ENCODE measurements around the gene SLC50A1. TPM values are rescaled to one million over a fixed set of nuclear protein-coding genes. Genes with fewer than 3 reads are reported as not detected.

The SLC50A1 gene
- total RNA-seq, 1 donor from 2014 or later, result 27.8 TPM

DNA sequence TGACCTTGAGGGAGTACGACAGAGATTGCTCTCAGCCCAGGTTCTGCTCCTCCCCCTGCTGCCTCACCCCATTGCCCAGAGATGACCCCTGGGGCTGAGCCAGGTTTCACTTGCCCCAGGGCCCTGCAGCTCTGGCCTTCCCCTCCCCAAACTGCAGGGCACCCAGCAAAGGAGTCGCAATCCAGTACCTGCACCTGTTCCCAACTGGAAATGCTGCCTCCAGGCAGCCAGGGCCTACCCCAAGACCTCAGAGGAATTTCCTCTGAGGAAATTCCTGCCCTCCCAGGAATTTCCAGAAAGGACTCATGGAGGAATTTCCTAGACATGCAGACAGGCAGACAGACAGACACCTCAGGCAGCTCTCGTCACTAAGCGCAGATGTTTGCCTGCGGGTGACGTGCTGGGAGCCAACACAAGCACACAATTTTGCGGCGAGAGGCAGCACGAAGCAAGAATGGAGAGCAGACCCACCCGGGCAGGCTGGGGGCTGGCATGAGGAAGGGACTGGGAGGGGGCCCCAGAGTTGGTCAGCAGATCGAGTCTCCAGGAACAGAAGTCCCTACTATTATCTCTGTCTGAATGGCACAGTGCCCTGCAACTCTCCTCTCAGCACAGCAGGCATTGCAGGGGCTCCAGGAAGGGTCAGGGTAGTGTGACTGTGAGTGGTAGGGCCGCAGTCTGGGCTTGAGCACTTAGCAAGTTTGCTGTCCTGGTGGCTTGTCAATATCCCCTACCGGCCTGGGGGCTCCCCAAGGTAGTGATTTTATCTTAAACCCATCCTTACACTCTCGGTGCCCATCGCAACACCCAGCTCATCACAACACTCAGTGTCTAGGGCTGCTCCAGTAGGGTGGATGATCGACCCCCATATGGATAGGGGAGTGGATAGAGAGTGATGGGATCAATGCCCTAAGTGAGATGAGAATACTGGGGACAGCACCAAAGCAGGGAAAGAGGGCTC is 10.9 kb upstream of the SLC50A1 start:
- H3K27me3 Mint-ChIP-seq, result peaks cover 67% of the 10 kb centered on the region
- H3K9me3 Mint-ChIP-seq, result no peaks in the 10 kb centered on the region
- H3K4me3 Mint-ChIP-seq, result peak overlapping the region; percentile 37
- peaks cover 26% of the 10 kb centered on the region for H3K4me1 Mint-ChIP-seq (ENCODE audit: unreplicated experiment)
- no peaks in the 10 kb centered on the region for H3K36me3 Mint-ChIP-seq
- TF ChIP-seq, protein P1, sequence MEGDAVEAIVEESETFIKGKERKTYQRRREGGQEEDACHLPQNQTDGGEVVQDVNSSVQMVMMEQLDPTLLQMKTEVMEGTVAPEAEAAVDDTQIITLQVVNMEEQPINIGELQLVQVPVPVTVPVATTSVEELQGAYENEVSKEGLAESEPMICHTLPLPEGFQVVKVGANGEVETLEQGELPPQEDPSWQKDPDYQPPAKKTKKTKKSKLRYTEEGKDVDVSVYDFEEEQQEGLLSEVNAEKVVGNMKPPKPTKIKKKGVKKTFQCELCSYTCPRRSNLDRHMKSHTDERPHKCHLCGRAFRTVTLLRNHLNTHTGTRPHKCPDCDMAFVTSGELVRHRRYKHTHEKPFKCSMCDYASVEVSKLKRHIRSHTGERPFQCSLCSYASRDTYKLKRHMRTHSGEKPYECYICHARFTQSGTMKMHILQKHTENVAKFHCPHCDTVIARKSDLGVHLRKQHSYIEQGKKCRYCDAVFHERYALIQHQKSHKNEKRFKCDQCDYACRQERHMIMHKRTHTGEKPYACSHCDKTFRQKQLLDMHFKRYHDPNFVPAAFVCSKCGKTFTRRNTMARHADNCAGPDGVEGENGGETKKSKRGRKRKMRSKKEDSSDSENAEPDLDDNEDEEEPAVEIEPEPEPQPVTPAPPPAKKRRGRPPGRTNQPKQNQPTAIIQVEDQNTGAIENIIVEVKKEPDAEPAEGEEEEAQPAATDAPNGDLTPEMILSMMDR (conservative IDR thresholded peaks at IDR 0.05), result no peak
- H3K27ac Mint-ChIP-seq, result peak overlapping the region; percentile 79
- DNase-seq (ENCODE audit: extremely low spot score, unreplicated experiment), result no peak

DNA sequence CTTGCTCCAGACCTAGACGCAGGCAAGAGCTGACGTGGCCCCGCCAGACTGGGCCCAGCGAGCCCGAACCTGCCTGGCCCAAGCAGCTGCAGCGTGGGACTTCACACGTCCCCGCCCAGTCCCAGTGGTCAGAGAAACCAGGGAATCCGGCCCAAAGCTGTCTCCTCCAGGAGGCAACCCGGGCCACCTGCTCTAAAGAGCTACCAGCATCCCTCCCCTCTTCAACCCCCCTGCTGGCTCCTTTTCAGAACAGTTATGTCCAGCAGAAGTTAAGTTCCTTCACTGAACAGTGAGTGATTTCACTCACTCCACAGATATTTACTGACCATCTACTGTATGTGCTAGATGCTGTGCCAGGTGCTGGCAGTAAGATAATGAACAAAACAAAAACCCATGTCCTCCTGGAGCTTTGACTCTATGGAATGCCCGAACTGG is 10.1 kb upstream of the SLC50A1 start:
- peaks cover 65% of the 10 kb centered on the region for H3K27me3 Mint-ChIP-seq
- TF ChIP-seq, protein P1 (conservative IDR thresholded peaks at IDR 0.05), result no peak
- DNase-seq (ENCODE audit: extremely low spot score, unreplicated experiment), result no peak
- H3K4me3 Mint-ChIP-seq, result peak overlapping the region; percentile 84
- H3K27ac Mint-ChIP-seq, result peak overlapping the region; percentile 87
- H3K36me3 Mint-ChIP-seq, result peaks cover 2% of the 10 kb centered on the region
- peaks cover 32% of the 10 kb centered on the region for H3K4me1 Mint-ChIP-seq (ENCODE audit: unreplicated experiment)
- no peaks in the 10 kb centered on the region for H3K9me3 Mint-ChIP-seq

DNA sequence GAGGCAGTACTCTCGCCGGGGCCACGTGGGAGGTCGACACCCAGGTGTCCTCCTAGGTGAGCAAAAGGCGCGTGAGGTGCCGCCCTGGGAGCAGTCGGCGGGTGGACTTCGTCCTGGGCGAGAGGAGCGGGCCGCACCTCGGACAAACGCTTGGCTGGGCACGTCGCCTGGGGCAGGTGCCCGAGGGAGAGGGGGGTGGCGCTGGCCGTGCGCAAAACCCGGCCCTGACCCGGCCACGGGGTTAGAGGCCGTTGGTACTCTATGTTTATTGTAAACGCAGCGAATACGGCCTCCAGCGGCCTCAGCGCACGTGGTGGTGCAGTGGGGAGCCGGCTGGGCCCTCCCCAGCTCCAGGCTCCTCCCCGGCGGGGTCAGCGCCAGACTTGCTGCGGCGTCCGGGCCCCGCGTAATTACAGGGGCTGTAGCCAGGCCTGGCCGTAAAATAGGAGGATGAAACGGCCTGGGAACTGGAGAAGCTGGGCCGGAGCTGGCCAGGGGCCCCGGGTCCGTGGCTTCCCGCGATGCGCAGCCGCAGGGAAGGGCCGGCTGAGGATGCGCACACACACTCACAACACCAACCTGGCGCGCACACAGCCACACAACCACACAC is 9.6 kb upstream of the SLC50A1 start:
- peaks cover 6% of the 10 kb centered on the region for H3K36me3 Mint-ChIP-seq
- peak overlapping the region; percentile 93 for H3K4me3 Mint-ChIP-seq
- no peaks in the 10 kb centered on the region for H3K9me3 Mint-ChIP-seq
- no peak for DNase-seq (ENCODE audit: extremely low spot score, unreplicated experiment)
- H3K27ac Mint-ChIP-seq, result peak overlapping the region; percentile 100
- H3K4me1 Mint-ChIP-seq (ENCODE audit: unreplicated experiment), result peaks cover 37% of the 10 kb centered on the region
- TF ChIP-seq, protein P1 (conservative IDR thresholded peaks at IDR 0.05), result no peak
- peaks cover 63% of the 10 kb centered on the region for H3K27me3 Mint-ChIP-seq

DNA sequence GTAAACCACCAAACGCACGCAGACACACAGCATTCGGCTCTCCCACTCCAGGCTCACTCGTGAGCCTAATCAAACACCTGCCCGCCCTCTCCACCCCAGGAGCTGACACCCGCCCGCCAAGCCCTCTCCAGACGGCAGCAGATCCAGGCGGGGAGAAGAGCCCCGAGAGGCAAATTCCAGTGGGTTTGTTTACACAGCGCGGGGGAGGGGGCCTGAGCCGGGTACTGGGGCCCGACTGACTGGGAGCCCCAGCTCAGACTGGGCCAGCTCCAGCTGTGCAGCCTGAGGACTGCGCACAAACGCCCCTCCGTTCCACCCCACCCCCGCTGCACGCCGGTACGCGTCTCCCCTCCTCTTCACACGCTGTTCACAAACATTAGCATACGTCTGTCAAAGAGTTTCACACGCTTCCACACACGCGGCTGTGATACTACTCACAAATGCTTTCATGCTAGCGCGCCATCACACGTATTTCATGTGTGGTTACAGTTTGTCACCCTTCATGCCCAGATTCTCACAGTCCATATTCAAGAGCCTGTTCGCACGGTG is 9.0 kb upstream of the SLC50A1 start:
- TF ChIP-seq, protein P1 (conservative IDR thresholded peaks at IDR 0.05), result no peak
- H3K27me3 Mint-ChIP-seq, result peaks cover 58% of the 10 kb centered on the region
- no peak for DNase-seq (ENCODE audit: extremely low spot score, unreplicated experiment)
- no peaks in the 10 kb centered on the region for H3K9me3 Mint-ChIP-seq
- peaks cover 7% of the 10 kb centered on the region for H3K36me3 Mint-ChIP-seq
- peaks cover 35% of the 10 kb centered on the region for H3K4me1 Mint-ChIP-seq (ENCODE audit: unreplicated experiment)
- H3K27ac Mint-ChIP-seq, result peak overlapping the region; percentile 100
- peak overlapping the region; percentile 93 for H3K4me3 Mint-ChIP-seq

DNA sequence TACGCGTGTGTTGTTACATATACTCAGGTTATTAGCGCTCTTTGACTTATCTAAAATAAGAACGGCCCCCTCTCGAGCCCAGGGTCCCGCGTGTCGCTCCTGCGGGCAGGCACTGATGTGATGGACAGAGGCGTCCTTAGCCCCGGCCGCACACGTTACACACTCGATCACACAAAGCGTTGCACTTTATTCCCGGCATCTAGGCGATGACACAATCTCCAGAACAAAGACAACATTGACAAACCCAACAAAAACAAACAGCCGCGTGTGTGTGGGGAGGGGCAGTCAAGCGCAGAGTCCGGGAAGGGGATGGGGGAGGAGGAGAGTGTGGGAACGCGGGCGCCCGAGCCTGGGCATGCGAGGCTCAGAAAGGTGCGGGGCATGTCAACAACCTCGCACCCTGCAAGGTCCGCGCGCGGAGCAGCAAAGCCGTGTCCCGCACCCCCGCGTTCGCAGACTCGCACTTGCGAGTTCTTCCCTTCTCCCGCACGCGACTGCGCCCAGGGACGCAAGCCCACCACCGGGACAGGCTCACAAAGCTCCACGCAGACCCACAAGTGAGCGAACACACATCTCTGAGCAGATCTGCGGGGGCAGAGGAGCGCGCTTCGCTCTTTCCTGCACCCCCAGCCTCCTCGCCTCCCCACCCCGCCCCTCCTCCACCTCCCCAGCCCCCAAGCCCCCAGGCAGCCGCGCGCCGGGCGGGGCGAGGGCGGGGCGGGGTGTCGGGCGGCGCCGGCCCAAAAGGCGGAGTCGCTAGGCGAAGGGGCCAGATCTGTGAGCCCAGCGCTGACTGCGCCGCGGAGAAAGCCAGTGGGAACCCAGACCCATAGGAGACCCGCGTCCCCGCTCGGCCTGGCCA is 8.3 kb upstream of the SLC50A1 start, which contains the start of gene EFNA1:
TSS of gene EFNA1 (plus strand) at position 772 of the 862 bp plus-strand sequence. CDS start 102 bp downstream, outside the sequence.
- H3K36me3 Mint-ChIP-seq, result peaks cover 10% of the 10 kb centered on the region
- TF ChIP-seq, protein P1 (conservative IDR thresholded peaks at IDR 0.05), result no peak
- H3K27me3 Mint-ChIP-seq, result peaks cover 57% of the 10 kb centered on the region
- H3K27ac Mint-ChIP-seq, result peak within 1 kb of the TSS; percentile 100
- H3K4me3 Mint-ChIP-seq, result peak within 1 kb of the TSS; percentile 93
- H3K9me3 Mint-ChIP-seq, result no peaks in the 10 kb centered on the region
- H3K4me1 Mint-ChIP-seq (ENCODE audit: unreplicated experiment), result peaks cover 35% of the 10 kb centered on the region
- no peak for DNase-seq (ENCODE audit: extremely low spot score, unreplicated experiment)

Measured in type B pancreatic cell (in vitro differentiated cells).